ENCODE results near the gene ITIH1. TPM values are rescaled to one million over a fixed set of nuclear protein-coding genes. Genes with fewer than 3 reads are reported as not detected.
"Not testable (repeated sequence)": the region's sequence is repeated elsewhere in the genome, so short reads cannot be mapped to it uniquely, and the experiment has no call there.

The ITIH1 gene
- total RNA-seq, 1 donor from 2014 or later: not detected

- DNase-seq (ENCODE audit: low read depth in 2 of 2): peak in 1 of 2 donors; percentile 17
These were observed 2.2 kb upstream of the ITIH1 start for GRCh38 chr3:52774901-52775864.

GRCh38 chr3:52775877-52776276 is 1.5 kb upstream of the ITIH1 start:
- no peak for DNase-seq (ENCODE audit: low read depth in 2 of 2)

- DNase-seq (ENCODE audit: low read depth in 2 of 2): not testable (repeated sequence)
These were observed 913 bp upstream of the ITIH1 start for GRCh38 chr3:52776486-52776885.

GRCh38 chr3:52777959-52778805 is 783 bp downstream of the ITIH1 start:
- no peak for DNase-seq (ENCODE audit: low read depth in 2 of 2)

GRCh38 chr3:52779011-52779836 is 1.8 kb downstream of the ITIH1 start:
- no peak for DNase-seq (ENCODE audit: low read depth in 2 of 2)

- DNase-seq (ENCODE audit: low read depth in 2 of 2): no peak
These were observed 2.6 kb downstream of the ITIH1 start for GRCh38 chr3:52779837-52780585.

- DNase-seq (ENCODE audit: low read depth in 2 of 2): no peak
These were observed 4.3 kb downstream of the ITIH1 start for GRCh38 chr3:52781741-52782140.

- DNase-seq (ENCODE audit: low read depth in 2 of 2): no peak
These were observed 5.2 kb downstream of the ITIH1 start for GRCh38 chr3:52782412-52783210.

GRCh38 chr3:52783211-52783555 is 5.8 kb downstream of the ITIH1 start:
- DNase-seq (ENCODE audit: low read depth in 2 of 2): no peak

GRCh38 chr3:52784021-52784621 is 6.7 kb downstream of the ITIH1 start:
- no peak for DNase-seq (ENCODE audit: low read depth in 2 of 2)

GRCh38 chr3:52784931-52785590 is 7.7 kb downstream of the ITIH1 start:
- no peak for DNase-seq (ENCODE audit: low read depth in 2 of 2)

GRCh38 chr3:52786330-52787215 is 9.2 kb downstream of the ITIH1 start:
- DNase-seq (ENCODE audit: low read depth in 2 of 2): no peak

- DNase-seq (ENCODE audit: low read depth in 2 of 2): no peak
These were observed 9.8 kb downstream of the ITIH1 start for GRCh38 chr3:52787246-52787645.

GRCh38 chr3:52787672-52788625 is 10.6 kb downstream of the ITIH1 start:
- no peak for DNase-seq (ENCODE audit: low read depth in 2 of 2)

- DNase-seq (ENCODE audit: low read depth in 2 of 2): no peak
These were observed 11.7 kb downstream of the ITIH1 start for GRCh38 chr3:52788890-52789745.

- no peak for DNase-seq (ENCODE audit: low read depth in 2 of 2)
These were observed 12.3 kb downstream of the ITIH1 start for GRCh38 chr3:52789746-52790040.
